Stimulated activated CD4-positive, alpha-beta T cell treated with anti-CD3 and anti-CD28 coated beads, Interleukin-1b, Interleukin-23, amount 100 ng/mL, for 24 hours (primary cell): Measurements from ENCODE around the gene GTF2H4.
A peak's percentile ranks its signal among the peaks of the same experiment; 100 is the strongest.
"Not testable (repeated sequence)": the region's sequence is repeated elsewhere in the genome, so short reads cannot be mapped to it uniquely, and the experiment has no call there.

ENCODE experiments used
- DNase-seq, 4 experiments: peaks; one replicate each; pipeline ENCODE4 v3.0.0-alpha.2; 2020; ENCODE audit warnings: low read depth in 4 of 4, low spot score in 1 of 4

GTF2H4 gene

GRCh38 chr6:30893666-30894065 lies 14.3 kb upstream of the GTF2H4 start:
- no peak for DNase-seq

GRCh38 chr6:30894381-30894780 lies 13.6 kb upstream of the GTF2H4 start:
- DNase-seq, result no peak

- DNase-seq, result no peak
Measured at GRCh38 chr6:30894935-30895334, 13.1 kb upstream of the GTF2H4 start.

- DNase-seq, result no peak
Measured at GRCh38 chr6:30895343-30895742, 12.7 kb upstream of the GTF2H4 start.

GRCh38 chr6:30896541-30896940 lies 11.5 kb upstream of the GTF2H4 start:
- DNase-seq, result no peak

GRCh38 chr6:30897882-30898281 lies 10.1 kb upstream of the GTF2H4 start:
- DNase-seq, result no peak

- DNase-seq, result no peak
Measured at GRCh38 chr6:30898750-30899360, 9.2 kb upstream of the GTF2H4 start.

GRCh38 chr6:30900863-30901417 lies 7.1 kb upstream of the GTF2H4 start:
- no peak for DNase-seq

GRCh38 chr6:30901436-30901835 lies 6.6 kb upstream of the GTF2H4 start:
- DNase-seq, result no peak

- DNase-seq, result not testable (repeated sequence)
Measured at GRCh38 chr6:30902196-30902595, 5.8 kb upstream of the GTF2H4 start.

GRCh38 chr6:30902709-30903108 lies 5.3 kb upstream of the GTF2H4 start:
- DNase-seq, result no peak

- DNase-seq, result no peak
Measured at GRCh38 chr6:30903236-30903635, 4.8 kb upstream of the GTF2H4 start.

GRCh38 chr6:30907290-30907757 lies 683 bp upstream of the GTF2H4 start:
- not testable (repeated sequence) for DNase-seq

GRCh38 chr6:30908700-30909099 lies 693 bp downstream of the GTF2H4 start:
- DNase-seq, result no peak

- DNase-seq, result not testable (repeated sequence)
Measured at GRCh38 chr6:30910473-30910872, 2.5 kb downstream of the GTF2H4 start.

- DNase-seq, result no peak
Measured at GRCh38 chr6:30912746-30913520, 4.9 kb downstream of the GTF2H4 start.

GRCh38 chr6:30913721-30914075 lies 5.7 kb downstream of the GTF2H4 start:
- no peak for DNase-seq

GRCh38 chr6:30914076-30914853 lies 6.3 kb downstream of the GTF2H4 start, which contains the start of gene VARS2:
Gene VARS2, plus strand, starts transcription at chr6:30914238. Its CDS starts 599 bp downstream, at chr6:30914837.
- DNase-seq, result peak; percentile 65 to 85 (median 71)

- DNase-seq, result no peak
Measured at GRCh38 chr6:30914854-30915590, 7.0 kb downstream of the GTF2H4 start.

GRCh38 chr6:30915591-30915946 lies 7.6 kb downstream of the GTF2H4 start:
- DNase-seq, result no peak

GRCh38 chr6:30917041-30917440 lies 9.0 kb downstream of the GTF2H4 start:
- DNase-seq, result no peak
